Neutrophil (primary cell): ENCODE results near the gene DAZAP2.

Experiments
- H3K27ac ChIP-seq: fragments of 200-600 bp; sonication (generic); 2 replicates; pipeline ENCODE4 v1.5.1; 2016; ENCODE audit warnings: mild to moderate bottlenecking, moderate library complexity
- H3K27me3 ChIP-seq: fragments of 200-600 bp; sonication (generic); 2 replicates; pipeline ENCODE4 v1.6.0; 2016; ENCODE audit warnings: mild to moderate bottlenecking
- H3K36me3 ChIP-seq: fragments of 200-600 bp; sonication (generic); 2 replicates; pipeline ENCODE4 v1.5.1; 2017
- H3K4me1 ChIP-seq, 2 experiments: fragments of 200-600 bp in 1 of 2; sonication (generic) in 1 of 2; 1 replicate in 1 of 2; 2 replicates in 1 of 2; pipeline versions ENCODE4 v1.5.1 to v1.6.1; 2013 to 2016; ENCODE audit warnings: low read depth in 1 of 2, low read length in 1 of 2, mild to moderate bottlenecking in 1 of 2, moderate library complexity in 1 of 2; ENCODE audit not compliant: control insufficient read depth in 1 of 2, insufficient read depth in 1 of 2
- H3K4me3 ChIP-seq, 2 experiments: fragments of 200-600 bp in 1 of 2; sonication (generic) in 1 of 2; 1 replicate in 1 of 2; 2 replicates in 1 of 2; pipeline ENCODE4 v1.5.1; 2013 to 2016; ENCODE audit warnings: low read depth in 1 of 2, low read length in 1 of 2, mild to moderate bottlenecking in 1 of 2, moderate library complexity in 1 of 2
- H3K9me3 ChIP-seq: fragments of 200-600 bp; sonication (generic); 2 replicates; pipeline ENCODE4 v1.5.1; 2016
- CTCF ChIP-seq: fragments of 200-600 bp; sonication (generic); IDR thresholded peaks from 2 replicates; pipeline ENCODE4 v1.5.1; 2016; ENCODE audit warnings: antibody characterized with exemption

Gene DAZAP2

DNA sequence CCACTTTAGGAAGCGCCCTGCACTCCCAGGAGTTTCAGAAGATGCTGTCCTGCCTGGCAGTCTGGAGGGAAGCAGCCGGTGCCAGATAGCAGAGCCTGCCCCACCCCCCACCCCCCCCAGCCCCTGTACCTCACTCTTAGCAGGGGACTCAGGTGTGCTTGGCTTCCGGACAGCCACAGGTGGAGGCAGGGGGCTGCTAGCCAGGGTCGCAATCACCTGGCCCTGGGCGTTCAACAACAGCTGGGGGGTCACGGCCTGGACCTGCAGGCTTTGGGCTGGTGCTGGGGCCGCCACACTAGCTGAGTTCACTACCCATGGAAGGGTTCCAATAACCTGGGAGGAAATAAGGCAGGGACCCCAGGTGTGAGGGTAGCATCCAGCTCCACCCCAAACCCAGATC is 42.8 kb upstream of the DAZAP2 start:
- TF ChIP-seq CTCF, result no peak
- Histone ChIP-seq H3K27me3 (no peaks in the 10 kb centered on the region), H3K36me3 (no peaks in the 10 kb centered on the region), H3K27ac (no peak overlapping the region), H3K4me3 (no peak overlapping the region), H3K4me1 (no peaks in the 10 kb centered on the region), H3K9me3 (no peaks in the 10 kb centered on the region)

DNA sequence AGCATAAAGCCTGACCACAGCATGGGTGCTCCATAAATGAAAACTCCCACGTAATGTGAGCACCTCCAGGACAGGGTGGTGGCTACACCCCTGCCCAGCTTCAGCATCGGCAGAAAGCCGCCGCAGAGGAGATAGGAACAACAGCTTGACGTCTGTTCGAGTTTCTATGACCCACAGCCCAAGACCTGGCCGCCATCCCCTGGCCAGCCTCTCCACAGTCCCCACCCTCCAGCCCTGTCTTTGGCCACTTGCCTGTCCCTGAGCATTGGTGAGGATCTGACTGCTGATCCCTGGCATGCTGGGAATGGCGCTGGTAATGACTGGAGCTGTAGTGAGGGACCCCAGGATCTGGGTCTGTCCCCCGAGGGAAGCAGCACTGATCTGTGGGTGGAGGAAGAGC is 42.1 kb upstream of the DAZAP2 start:
- H3K4me1 ChIP-seq, result no peaks in the 10 kb centered on the region
- no peaks in the 10 kb centered on the region for H3K9me3 ChIP-seq
- no peak overlapping the region for H3K27ac ChIP-seq
- H3K36me3 ChIP-seq, result no peaks in the 10 kb centered on the region
- TF ChIP-seq CTCF, result no peak
- no peaks in the 10 kb centered on the region for H3K27me3 ChIP-seq
- no peak overlapping the region for H3K4me3 ChIP-seq

DNA sequence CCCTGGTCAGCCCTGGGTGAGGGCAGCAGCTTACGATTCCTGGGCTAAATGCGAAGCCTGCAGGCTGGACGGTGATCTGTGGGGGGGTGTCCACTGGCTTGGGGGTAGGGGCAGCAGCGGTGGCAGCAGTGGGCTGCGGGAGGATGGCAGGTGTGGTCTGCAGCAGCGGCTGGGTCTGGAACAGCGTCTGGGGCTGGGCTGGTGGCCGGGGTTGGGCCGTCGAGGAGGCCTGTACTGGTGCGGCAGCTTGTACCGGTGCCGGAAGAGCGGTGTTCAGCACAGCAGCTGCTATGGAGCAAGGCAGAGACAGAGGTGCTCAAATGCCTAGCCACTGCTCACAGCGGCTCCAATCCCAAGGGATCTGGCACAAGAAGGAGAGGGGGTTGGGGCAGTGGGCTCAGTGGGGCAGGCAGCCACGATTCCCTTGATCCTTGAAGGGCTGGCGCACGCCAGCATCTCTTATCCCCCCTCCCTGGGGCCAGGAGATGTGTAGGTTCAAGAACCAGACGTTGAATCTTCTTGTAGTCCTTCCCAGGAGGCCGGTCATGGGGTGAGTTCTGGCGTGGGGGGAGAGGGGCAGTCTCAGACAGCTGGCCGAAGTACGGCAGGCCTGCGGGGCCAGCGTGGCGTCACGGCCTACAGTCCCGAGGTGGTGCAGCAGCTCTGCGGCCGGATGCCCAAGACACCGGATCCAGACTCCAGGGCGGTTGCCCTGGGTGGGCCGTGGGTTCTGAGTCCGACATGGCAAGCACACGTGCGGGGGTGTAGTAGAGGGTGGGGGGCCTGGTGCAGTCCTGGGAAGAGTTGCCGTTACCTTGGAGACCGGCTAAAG is 40.7 kb upstream of the DAZAP2 start:
- no peak for TF ChIP-seq CTCF
- no peaks in the 10 kb centered on the region for H3K4me1 ChIP-seq
- H3K27me3 ChIP-seq, result no peaks in the 10 kb centered on the region
- no peak overlapping the region for H3K4me3 ChIP-seq
- no peaks in the 10 kb centered on the region for H3K9me3 ChIP-seq
- no peaks in the 10 kb centered on the region for H3K36me3 ChIP-seq
- H3K27ac ChIP-seq, result no peak overlapping the region

DNA sequence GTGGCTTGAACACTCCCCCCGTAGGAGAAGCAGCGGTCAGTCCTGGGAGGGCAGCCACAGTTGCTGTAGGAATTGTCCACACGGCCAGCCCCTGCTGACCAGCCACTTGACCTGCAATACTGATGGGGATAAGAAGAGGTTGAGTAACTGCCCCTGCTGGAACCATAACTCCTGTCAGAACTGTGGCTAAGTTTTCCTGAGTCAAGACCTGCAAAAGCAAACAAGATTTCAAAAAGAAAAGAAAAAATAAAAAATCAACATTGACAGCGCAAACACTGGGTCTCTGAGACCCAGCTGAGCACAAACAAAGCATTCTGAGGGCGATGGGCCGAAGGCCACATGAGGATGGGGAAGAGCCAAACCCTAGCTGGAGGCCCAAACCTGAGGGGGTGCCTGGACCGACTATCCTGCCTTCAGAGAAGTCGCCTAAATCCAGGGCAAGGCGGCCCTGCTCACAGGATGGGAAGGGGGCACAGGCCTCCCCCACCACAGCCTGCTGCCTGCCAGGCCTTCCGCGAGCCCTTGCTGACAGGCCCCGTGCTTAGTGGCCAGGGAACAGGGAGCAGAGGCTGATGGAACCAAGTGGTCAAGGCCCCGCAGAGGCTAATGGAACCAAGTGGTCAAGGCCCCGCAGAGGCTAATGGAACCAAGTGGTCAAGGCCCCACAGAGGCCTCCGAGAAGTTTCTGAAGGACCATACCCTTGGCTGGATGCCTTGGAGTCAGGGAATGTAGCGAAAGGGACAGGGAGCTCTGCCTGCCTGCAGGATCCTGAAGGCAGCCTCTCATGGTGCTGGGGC is 39.9 kb upstream of the DAZAP2 start:
- no peak overlapping the region for H3K4me3 ChIP-seq
- H3K4me1 ChIP-seq, result no peaks in the 10 kb centered on the region
- no peaks in the 10 kb centered on the region for H3K9me3 ChIP-seq
- H3K27ac ChIP-seq, result no peak overlapping the region
- no peak for TF ChIP-seq CTCF
- H3K36me3 ChIP-seq, result no peaks in the 10 kb centered on the region
- H3K27me3 ChIP-seq, result no peaks in the 10 kb centered on the region

DNA sequence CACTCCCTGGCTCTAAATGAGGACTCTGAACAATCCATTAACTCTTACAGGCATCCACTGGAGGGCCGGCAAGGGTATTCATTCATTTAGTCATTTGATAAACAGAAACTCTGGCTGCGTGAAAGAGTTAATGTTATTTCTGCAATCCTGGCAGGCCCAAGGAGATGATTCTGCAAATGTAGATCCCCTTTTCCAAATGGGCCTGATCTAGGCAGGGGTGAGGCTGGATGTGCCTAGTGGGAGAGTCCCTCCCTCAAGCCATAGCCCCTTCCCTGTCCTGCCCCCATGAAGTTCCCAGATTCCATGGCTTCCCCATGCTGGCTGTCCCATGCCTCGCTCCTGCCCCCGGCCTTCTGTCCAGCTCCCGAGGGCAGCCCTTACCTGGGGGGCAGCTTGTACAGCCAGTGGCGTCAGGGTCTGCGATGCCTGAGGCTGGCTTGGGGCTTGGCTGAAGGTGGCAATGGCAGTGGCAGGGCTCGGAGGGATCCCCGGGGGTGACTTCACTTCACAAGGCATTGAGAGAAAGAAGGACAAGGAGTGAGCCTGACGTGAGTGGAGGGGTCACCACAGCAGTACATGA is 39.2 kb upstream of the DAZAP2 start:
- Histone ChIP-seq H3K9me3 (no peaks in the 10 kb centered on the region), H3K4me1 (no peaks in the 10 kb centered on the region), H3K27ac (no peak overlapping the region), H3K4me3 (no peak overlapping the region), H3K27me3 (no peaks in the 10 kb centered on the region), H3K36me3 (no peaks in the 10 kb centered on the region)
- TF ChIP-seq CTCF, result no peak
